Left lung (tissue), 10 donors: ENCODE results near the gene WSCD2. TPM values are rescaled to one million over a fixed set of nuclear protein-coding genes. Genes with fewer than 3 reads are reported as not detected.

Experiments
- ATAC-seq: fragments of 200-7000 bp; cut with Tn5 transposase; one replicate; pipeline ENCODE4 v1.9.1; 2020; ENCODE audit warnings: moderate library complexity
- DNase-seq, 4 donors: peaks; one replicate each; pipeline ENCODE4 v3.0.0-alpha.2; 2013 to 2020
- H3K27ac ChIP-seq, 2 donors: fragments of 200-600 bp; sonication (generic) in 1 of 2; one replicate each; pipeline versions ENCODE4 v1.5.0 to v1.8.0; 2020 to 2021
- H3K27me3 ChIP-seq, 2 donors: fragments of 200-600 bp; sonication (generic) in 1 of 2; one replicate each; pipeline versions ENCODE4 v1.5.0 to v1.8.0; 2020 to 2021
- H3K36me3 ChIP-seq, 2 donors: fragments of 200-600 bp; sonication (generic) in 1 of 2; one replicate each; pipeline versions ENCODE4 v1.5.0 to v1.8.0; 2020 to 2021
- H3K4me1 ChIP-seq, 2 donors: fragments of 200-600 bp; one replicate each; pipeline ENCODE4 v1.8.0; 2021
- H3K4me3 ChIP-seq, 2 donors: fragments of 200-600 bp; sonication (generic) in 1 of 2; one replicate each; pipeline versions ENCODE4 v1.5.0 to v1.8.0; 2020 to 2021; ENCODE audit warnings: mild to moderate bottlenecking in 1 of 2
- H3K9me3 ChIP-seq, 2 donors: fragments of 200-600 bp; sonication (generic) in 1 of 2; one replicate each; pipeline versions ENCODE4 v1.5.0 to v1.8.0; 2020 to 2021
- CTCF ChIP-seq, 2 donors: fragments of 200-600 bp; sonication (generic) in 1 of 2; IDR thresholded peaks; one replicate each; pipeline versions ENCODE4 v1.5.0 to v1.8.0; 2021; ENCODE audit warnings: antibody characterized with exemption in 2 of 2
- intact Hi-C, 2 donors: fragments of 100-400 bp; cut with DNase I; formaldehyde crosslinking; loops; one replicate each; pipeline versions ENCODE4 v1.11.2 to v1.14.2; 2022
- polyA plus RNA-seq, 6 donors: library from polyadenylated mRNA; unstranded; fragments of 120-200 nt; gene quantifications; one replicate each; pipeline ENCODE4 v1.2.1, GENCODE V29; 2013; ENCODE audit not compliant: insufficient read length in 6 of 6
- total RNA-seq, 2 donors: library from RNA; stranded (reverse); fragmentation: NEBNext Ultra II Directional; extraction: Animal tissue kit (Norgen Biotek cat#: 25700); gene quantifications; one replicate each; pipeline ENCODE4 v1.2.1, GENCODE V29; 2021
- donor health status: DM: no; HTN: yes; CAD: no.
- donor health status: DM: no; HTN: no; CAD: no.

Gene WSCD2
- total and polyA plus RNA-seq, 8 donors = 0.29 to 1.3 (median 0.47) TPM

- no peaks in the 10 kb centered on the region for H3K9me3 ChIP-seq
- intact Hi-C loops = no loop called here
- H3K4me1 ChIP-seq = no peaks in the 10 kb centered on the region
- ATAC-seq (no peak), DNase-seq (no peak)
- no peak overlapping the region for H3K4me3 ChIP-seq
- H3K27ac ChIP-seq = no peak overlapping the region
- peaks cover 0 to 14% of the 10 kb centered on the region in 2 donors for H3K27me3 ChIP-seq
- H3K36me3 ChIP-seq = no peaks in the 10 kb centered on the region
- TF ChIP-seq CTCF (IDR thresholded peaks at IDR 0.05) = no peak
These were observed 38.9 kb downstream of the WSCD2 start for GRCh38 chr12:108167974-108168373.

- Histone ChIP-seq H3K27me3 (peaks cover 0 to 14% of the 10 kb centered on the region in 2 donors), H3K4me1 (no peaks in the 10 kb centered on the region), H3K36me3 (no peaks in the 10 kb centered on the region), H3K9me3 (no peaks in the 10 kb centered on the region), H3K27ac (no peak overlapping the region), H3K4me3 (no peak overlapping the region)
- ATAC-seq (no peak), DNase-seq (no peak)
- intact Hi-C loops = no loop called here
- no peak for TF ChIP-seq CTCF (IDR thresholded peaks at IDR 0.05)
These were observed 40.6 kb downstream of the WSCD2 start for GRCh38 chr12:108169708-108170107.

- Histone ChIP-seq H3K4me3 (no peak overlapping the region), H3K27ac (no peak overlapping the region), H3K9me3 (no peaks in the 10 kb centered on the region), H3K36me3 (no peaks in the 10 kb centered on the region), H3K4me1 (no peaks in the 10 kb centered on the region), H3K27me3 (peaks cover 0 to 14% of the 10 kb centered on the region in 2 donors)
- ATAC-seq (no peak), DNase-seq (no peak)
- TF ChIP-seq CTCF (IDR thresholded peaks at IDR 0.05) = no peak
- intact Hi-C loops = no loop called here
These were observed 41.1 kb downstream of the WSCD2 start for GRCh38 chr12:108170164-108170563.

- Histone ChIP-seq H3K9me3 (no peaks in the 10 kb centered on the region), H3K27ac (no peak overlapping the region), H3K4me3 (no peak overlapping the region), H3K36me3 (no peaks in the 10 kb centered on the region), H3K4me1 (no peaks in the 10 kb centered on the region), H3K27me3 (peaks cover 0 to 14% of the 10 kb centered on the region in 2 donors)
- no peak for ATAC-seq
- intact Hi-C loops = no loop called here
- DNase-seq = no peak
- no peak for TF ChIP-seq CTCF (IDR thresholded peaks at IDR 0.05)
These were observed 42.9 kb downstream of the WSCD2 start for GRCh38 chr12:108172033-108172432.

- no peak for TF ChIP-seq CTCF (IDR thresholded peaks at IDR 0.05)
- Histone ChIP-seq H3K9me3 (no peaks in the 10 kb centered on the region), H3K36me3 (no peaks in the 10 kb centered on the region), H3K27me3 (peaks cover 0 to 14% of the 10 kb centered on the region in 2 donors), H3K27ac (no peak overlapping the region), H3K4me1 (no peaks in the 10 kb centered on the region), H3K4me3 (no peak overlapping the region)
- intact Hi-C loops = no loop called here
- DNase-seq = no peak
- ATAC-seq = no peak
These were observed 44.1 kb downstream of the WSCD2 start for GRCh38 chr12:108173160-108173559.
